ENCODE data around the gene CIBAR2. TPM values are rescaled to one million over a fixed set of nuclear protein-coding genes. Genes with fewer than 3 reads are reported as not detected.

The CIBAR2 gene
- total and polyA plus RNA-seq, 2 experiments from 2014 or later = 0.13 TPM; not detected in 1

DNA sequence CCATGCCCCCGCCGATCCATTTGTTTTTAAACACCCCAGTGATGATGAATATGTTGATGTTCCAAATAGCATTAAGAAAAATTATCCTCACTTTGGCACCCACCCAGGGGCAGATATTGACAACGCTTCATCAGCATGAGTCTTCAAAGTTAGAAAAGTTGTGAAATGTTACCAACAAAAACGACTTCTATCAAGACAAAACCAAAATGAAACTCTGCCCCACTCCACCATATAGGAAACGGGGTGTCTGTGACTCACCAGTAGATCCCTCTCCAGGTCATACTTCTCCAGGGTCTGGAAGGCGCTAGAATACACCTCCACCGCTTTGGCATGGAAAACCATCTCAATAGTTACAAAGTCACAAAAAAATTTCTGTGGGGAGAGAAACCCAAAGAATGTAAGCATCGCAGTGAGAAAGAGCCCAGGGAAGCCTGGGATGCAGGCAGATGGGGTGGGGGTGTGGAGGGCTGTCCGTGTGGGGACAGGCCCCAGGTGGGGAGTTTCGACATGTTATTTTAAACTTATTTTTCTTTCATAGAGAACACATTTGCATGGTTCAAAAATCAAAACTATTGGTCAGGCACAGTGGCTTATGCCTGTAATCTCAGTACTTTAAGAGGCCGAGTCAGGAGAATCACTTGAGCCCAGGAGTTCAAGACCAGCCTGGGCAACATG lies 10.2 kb downstream of the CIBAR2 start:
- WGBS (ENCODE audit: low lambda C conversion rate, missing lambda C conversion rate) = 91% methylated on average over 11 of the region's 11 CpGs
- no peak overlapping the region for H2AFZ ChIP-seq

DNA sequence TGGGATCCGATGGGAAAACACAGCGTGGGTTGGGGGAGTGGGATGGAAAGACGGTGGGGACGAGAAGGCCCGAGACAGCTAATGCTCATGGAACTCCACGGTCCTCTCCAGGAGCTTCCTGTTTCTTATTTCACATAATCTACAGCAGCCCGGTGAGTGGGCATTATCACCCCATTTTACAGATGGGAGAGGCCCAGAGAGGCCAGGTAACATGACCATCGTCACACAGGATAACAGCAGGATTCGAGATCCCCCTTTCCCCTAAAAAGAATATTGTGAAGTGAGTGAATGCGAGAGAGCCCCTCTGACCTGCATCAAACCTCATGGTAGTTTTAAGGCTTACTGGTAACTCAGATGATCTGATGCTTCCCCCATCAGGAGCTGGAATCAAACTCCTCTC lies 12.0 kb downstream of the CIBAR2 start:
- Histone ChIP-seq H3K79me2 (no peaks in the 10 kb centered on the region), H3K4me2 (no peak overlapping the region), H3K36me3 (replicated peaks; ENCODE audit: insufficient read depth, low read depth) (no peaks in the 10 kb centered on the region), H3K27me3 (no peaks in the 10 kb centered on the region), H3K27ac (no peak overlapping the region), H4K20me1 (ENCODE audit: insufficient read depth, poor library complexity, severe bottlenecking) (no peaks in the 10 kb centered on the region), H2AFZ (no peak overlapping the region), H3K4me1 (ENCODE audit: insufficient read depth) (no peaks in the 10 kb centered on the region), H3K9me2 (replicated peaks; ENCODE audit: insufficient read depth) (no peaks in the 10 kb centered on the region), H3K9me3 (ENCODE audit: low read depth) (no peaks in the 10 kb centered on the region), H3K4me3 (no peak overlapping the region)
- DNase-seq (ENCODE audit: low spot score) = no peak
- TF ChIP-seq EZH2phosphoT487 (IDR thresholded peaks at IDR 0.05; ENCODE audit: low read depth, severe bottlenecking, unreplicated experiment) (no peak), EZH2 (IDR thresholded peaks at IDR 0.05; ENCODE audit: borderline replicate concordance) (no peak)
- TF ChIP-seq, protein P1, sequence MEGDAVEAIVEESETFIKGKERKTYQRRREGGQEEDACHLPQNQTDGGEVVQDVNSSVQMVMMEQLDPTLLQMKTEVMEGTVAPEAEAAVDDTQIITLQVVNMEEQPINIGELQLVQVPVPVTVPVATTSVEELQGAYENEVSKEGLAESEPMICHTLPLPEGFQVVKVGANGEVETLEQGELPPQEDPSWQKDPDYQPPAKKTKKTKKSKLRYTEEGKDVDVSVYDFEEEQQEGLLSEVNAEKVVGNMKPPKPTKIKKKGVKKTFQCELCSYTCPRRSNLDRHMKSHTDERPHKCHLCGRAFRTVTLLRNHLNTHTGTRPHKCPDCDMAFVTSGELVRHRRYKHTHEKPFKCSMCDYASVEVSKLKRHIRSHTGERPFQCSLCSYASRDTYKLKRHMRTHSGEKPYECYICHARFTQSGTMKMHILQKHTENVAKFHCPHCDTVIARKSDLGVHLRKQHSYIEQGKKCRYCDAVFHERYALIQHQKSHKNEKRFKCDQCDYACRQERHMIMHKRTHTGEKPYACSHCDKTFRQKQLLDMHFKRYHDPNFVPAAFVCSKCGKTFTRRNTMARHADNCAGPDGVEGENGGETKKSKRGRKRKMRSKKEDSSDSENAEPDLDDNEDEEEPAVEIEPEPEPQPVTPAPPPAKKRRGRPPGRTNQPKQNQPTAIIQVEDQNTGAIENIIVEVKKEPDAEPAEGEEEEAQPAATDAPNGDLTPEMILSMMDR (IDR thresholded peaks at IDR 0.05; ENCODE audit: poor library complexity) = no peak
- 92% methylated on average over 10 of the region's 10 CpGs for WGBS (ENCODE audit: low lambda C conversion rate, missing lambda C conversion rate)

More for the DNA sequence above, 10.2 kb downstream of the CIBAR2 start:
- Histone ChIP-seq H3K27me3 (no peaks in the 10 kb centered on the region), H3K9me2 (replicated peaks; ENCODE audit: insufficient read depth) (no peaks in the 10 kb centered on the region), H3K9me3 (ENCODE audit: low read depth) (no peaks in the 10 kb centered on the region), H3K4me1 (ENCODE audit: insufficient read depth) (no peaks in the 10 kb centered on the region), H3K4me3 (no peak overlapping the region), H3K79me2 (no peaks in the 10 kb centered on the region), H3K27ac (no peak overlapping the region), H3K4me2 (no peak overlapping the region), H4K20me1 (ENCODE audit: insufficient read depth, poor library complexity, severe bottlenecking) (no peaks in the 10 kb centered on the region), H3K36me3 (replicated peaks; ENCODE audit: insufficient read depth, low read depth) (no peaks in the 10 kb centered on the region)
- TF ChIP-seq EZH2 (IDR thresholded peaks at IDR 0.05; ENCODE audit: borderline replicate concordance) (no peak), EZH2phosphoT487 (IDR thresholded peaks at IDR 0.05; ENCODE audit: low read depth, severe bottlenecking, unreplicated experiment) (no peak)
- TF ChIP-seq, protein P1 (IDR thresholded peaks at IDR 0.05; ENCODE audit: poor library complexity) = no peak
- no peak for DNase-seq (ENCODE audit: low spot score)

DNA sequence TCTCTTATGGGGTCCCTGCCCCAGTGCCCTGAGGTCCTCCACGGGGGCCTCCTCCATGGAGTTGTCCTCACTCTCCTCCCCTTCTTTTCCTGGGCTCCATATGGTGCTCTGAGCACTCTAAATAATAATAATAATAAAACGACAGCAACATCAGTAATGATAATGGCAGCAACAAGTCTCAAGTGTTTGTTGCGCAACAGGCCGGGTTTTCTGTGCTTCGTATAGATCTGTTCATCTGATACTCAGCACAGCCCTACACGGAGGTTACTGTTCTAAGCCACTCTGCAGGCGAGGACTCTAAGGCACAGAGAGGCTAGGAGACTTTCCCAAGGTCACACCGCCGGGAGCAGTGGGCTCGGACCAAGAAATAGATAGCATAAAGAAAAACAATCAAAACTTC lies 13.7 kb downstream of the CIBAR2 start:
- Histone ChIP-seq H3K4me1 (ENCODE audit: insufficient read depth) (no peaks in the 10 kb centered on the region), H3K36me3 (replicated peaks; ENCODE audit: insufficient read depth, low read depth) (no peaks in the 10 kb centered on the region), H3K9me2 (replicated peaks; ENCODE audit: insufficient read depth) (no peaks in the 10 kb centered on the region), H3K9me3 (ENCODE audit: low read depth) (no peaks in the 10 kb centered on the region), H3K4me2 (no peak overlapping the region), H2AFZ (no peak overlapping the region), H4K20me1 (ENCODE audit: insufficient read depth, poor library complexity, severe bottlenecking) (no peaks in the 10 kb centered on the region), H3K79me2 (no peaks in the 10 kb centered on the region), H3K4me3 (no peak overlapping the region), H3K27me3 (no peaks in the 10 kb centered on the region), H3K27ac (no peak overlapping the region)
- TF ChIP-seq, protein P1 (IDR thresholded peaks at IDR 0.05; ENCODE audit: poor library complexity) = no peak
- TF ChIP-seq EZH2 (IDR thresholded peaks at IDR 0.05; ENCODE audit: borderline replicate concordance) (no peak), EZH2phosphoT487 (IDR thresholded peaks at IDR 0.05; ENCODE audit: low read depth, severe bottlenecking, unreplicated experiment) (no peak)
- DNase-seq (ENCODE audit: low spot score) = no peak
- 81% methylated on average over 10 of the region's 10 CpGs for WGBS (ENCODE audit: low lambda C conversion rate, missing lambda C conversion rate)

Data from hepatocyte (in vitro differentiated cells).